ENCODE data around the gene PHPT1.
A peak's percentile ranks its signal among the peaks of the same experiment; 100 is the strongest.

The PHPT1 gene

DNA sequence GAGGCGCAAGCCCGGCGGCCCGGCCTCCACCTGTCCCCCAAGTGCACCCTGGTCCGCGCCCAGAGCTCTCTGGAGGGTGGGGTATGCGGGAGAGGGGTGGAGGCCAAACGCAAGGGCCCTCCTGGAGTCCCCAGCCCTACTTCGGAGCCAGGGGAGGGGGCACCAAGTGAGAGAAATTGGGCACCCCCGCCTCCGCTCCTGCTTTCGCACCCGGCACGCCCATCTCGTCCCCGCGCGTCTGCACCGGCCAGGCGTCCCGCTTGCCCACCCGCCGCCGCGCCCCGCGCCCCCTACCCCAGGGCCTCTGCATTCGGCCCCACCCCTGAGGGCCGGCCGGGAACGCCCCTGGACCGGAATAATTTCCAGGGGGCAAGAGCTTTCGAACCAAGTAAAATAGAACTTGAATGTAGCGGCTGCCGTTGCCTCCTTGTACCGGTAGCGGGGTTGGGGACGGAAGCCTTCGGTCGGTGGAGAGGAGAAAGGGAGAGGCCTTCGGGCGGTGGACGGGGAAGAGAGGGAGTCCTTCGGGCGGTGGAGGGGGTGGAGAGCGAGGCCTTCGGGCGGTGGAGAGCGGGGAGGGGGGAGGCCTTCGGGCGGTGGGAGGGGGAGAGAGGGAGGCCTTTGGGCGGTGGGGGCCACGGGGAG, 694 bp upstream of the PHPT1 start:
- no peak for DNase-seq (ENCODE audit: low spot score)

DNA sequence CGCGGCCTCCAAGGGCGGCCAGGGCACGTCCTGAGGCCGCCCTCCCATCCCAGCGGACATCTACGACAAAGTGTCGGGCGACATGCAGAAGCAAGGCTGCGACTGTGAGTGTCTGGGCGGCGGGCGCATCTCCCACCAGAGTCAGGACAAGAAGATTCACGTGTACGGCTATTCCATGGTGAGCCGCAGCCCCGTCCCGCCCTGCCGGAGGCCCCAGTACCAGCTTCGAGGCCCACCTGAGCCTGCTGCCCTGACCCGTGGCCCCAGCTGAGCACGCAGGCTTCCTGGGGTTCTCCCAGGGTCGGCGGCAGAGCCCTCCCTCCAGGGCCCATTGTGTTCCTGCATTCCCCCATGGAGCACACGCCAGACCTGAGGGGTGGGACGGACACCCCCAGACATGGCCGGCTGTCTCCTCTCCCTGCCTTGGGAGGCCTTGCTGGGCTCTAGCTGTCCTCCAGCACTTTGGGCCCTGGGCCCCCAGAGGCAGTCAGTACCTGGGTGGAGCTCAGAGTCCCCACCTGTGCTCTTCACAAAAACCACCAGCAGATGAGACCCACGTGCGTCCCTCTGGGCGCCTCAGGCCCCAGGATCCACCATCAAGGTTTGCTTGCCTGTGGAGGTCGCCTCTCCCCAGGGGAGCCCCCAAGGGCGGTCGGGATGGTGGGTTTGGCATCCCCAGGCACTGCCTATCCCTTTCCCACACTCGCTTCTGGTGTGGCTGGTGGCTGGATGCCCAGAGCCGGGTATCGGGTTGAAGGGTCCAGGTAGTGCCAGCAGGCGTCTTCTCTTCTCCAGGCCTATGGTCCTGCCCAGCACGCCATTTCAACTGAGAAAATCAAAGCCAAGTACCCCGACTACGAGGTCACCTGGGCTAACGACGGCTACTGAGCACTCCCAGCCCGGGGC, 1.0 kb downstream of the PHPT1 start:
- no peak for DNase-seq (ENCODE audit: low spot score)

DNA sequence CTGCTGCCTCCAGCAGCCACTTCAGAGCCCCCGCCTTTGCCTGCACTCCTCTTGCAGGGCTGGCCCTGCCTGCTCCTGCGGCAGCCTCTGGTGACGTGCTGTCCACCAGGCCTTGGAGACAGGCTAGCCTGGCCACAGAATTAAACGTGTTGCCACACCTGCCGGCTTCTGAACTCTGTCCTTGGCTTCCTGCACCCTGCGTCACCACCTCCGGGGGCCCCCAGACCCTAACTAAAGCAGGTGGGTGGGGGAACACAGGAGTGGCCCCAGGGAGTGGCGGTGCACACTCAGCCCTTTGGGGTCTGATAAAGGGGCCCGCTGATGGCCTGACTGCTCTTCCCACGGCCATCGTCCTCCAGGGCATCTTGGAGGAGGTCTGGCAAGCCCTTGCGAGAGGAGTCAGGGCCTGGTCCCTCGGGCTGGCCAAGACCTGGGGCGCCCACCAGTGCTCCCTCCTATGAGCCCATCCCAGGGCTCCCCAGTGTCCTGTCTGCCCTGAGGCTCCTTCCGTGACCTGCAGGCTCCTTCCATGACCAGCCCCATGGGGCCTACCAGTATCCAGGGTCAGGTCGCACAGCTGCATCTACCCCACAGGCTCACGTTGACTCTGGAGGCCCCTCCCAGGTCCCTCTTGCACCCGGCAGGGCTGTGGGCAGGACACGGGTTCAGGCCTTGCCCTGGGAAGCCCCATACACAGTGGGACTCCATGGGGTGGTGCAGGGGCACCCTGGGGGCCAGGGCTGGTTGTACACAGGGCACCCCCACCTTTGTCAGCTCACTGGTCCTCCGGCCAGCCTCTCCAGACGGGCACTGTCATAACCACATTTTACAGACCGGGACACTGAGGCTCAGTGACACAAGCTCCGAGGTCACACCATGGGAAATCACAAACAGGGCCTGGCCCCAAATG, 1.9 kb downstream of the PHPT1 start:
- DNase-seq (ENCODE audit: low spot score) = no peak

DNA sequence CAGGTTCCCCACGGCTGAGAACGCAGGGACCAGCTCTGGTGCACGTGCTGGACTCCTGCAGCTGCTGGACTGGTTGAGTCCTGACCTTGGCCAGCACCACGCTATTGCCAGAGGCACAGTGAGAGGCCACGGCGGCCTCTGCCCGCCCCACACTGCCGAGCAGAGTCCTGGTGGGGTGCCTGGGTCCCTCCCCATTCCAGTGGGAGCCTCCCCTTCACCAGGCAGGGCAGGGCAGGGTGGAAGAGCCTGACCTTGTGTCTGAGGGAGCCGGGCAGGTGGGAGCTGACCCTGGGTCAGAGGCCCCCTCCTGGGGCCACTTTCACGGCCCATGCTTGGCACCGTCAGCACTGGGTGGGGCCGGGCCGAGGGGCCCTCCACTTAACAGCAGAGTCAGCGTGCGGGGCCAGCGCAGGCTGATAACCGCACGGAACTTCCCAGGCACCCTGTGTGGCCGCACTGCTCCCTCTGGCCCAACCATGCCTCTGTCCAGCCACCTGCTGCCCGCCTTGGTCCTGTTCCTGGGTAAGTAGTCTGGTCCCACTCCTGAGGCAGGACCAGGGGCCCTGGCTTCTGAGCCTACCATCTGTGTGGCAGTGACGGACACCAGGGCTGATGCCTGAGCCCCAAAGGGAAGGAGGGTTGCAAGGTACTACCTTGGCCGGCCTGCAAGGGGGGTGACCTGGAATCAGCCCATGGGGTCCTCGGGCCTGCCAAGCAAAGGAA, 2.9 kb downstream of the PHPT1 start, which contains the start of gene MAMDC4:
Gene MAMDC4 (plus strand): TSS at position 406 of the 723 bp plus-strand sequence. CDS start 71 bp downstream, at position 477.
- DNase-seq (ENCODE audit: low spot score) = no peak

DNA sequence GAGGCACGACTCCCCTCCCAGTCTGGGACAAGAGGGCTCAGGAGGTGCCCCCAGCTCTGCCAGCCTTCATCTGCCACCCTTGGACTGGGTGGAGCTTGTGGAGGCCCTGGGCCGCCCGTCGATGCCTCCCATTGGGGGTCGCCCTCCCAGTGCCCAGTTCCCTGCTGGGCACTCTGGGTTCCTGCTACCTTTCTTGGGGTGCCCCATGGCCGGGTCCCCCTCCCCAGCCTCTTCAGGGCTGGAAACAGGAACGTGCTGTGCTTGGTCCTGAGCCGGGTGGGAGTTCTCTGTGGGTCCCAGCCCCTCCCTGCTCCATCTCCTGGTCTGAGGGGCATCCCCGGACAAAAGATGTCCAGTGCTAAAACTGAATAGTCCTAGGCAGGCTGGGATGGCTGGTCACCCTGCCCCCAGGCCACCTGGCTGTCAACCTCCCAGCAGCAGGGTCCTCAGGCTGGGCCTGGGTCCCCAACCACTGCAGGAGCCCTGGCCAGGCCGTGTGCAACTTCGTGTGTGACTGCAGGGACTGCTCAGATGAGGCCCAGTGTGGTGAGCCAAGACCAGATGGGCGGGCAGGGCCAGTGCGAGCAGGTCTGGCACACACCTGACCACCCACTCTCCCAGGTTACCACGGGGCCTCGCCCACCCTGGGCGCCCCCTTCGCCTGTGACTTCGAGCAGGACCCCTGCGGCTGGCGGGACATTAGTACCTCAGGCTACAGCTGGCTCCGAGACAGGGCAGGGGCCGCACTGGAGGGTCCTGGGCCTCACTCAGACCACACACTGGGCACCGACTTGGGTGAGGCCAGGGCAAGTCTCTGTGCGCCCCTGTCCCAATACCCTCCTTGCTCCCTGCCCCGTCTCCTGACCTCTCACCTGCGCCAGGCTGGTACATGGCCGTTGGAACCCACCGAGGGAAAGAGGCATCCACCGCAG, 3.7 kb downstream of the PHPT1 start:
- DNase-seq (ENCODE audit: low spot score) = no peak

DNA sequence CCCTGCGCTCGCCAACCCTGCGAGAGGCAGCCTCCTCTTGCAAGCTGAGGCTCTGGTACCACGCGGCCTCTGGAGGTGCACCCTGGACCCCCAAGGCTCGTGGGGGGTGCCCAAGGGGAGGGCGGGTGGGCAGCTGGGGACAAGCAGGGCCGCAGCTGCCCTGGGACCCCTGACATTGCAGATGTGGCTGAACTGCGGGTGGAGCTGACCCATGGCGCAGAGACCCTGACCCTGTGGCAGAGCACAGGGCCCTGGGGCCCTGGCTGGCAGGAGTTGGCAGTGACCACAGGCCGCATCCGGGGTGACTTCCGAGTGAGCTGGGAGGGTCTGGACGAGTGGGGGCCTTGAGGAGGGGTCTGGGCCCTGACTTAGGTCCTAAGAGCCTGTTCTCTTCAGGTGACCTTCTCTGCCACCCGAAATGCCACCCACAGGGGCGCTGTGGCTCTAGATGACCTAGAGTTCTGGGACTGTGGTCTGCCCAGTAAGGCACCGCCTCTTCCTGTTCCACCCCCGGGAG, 4.4 kb downstream of the PHPT1 start:
- no peak for DNase-seq (ENCODE audit: low spot score)

DNA sequence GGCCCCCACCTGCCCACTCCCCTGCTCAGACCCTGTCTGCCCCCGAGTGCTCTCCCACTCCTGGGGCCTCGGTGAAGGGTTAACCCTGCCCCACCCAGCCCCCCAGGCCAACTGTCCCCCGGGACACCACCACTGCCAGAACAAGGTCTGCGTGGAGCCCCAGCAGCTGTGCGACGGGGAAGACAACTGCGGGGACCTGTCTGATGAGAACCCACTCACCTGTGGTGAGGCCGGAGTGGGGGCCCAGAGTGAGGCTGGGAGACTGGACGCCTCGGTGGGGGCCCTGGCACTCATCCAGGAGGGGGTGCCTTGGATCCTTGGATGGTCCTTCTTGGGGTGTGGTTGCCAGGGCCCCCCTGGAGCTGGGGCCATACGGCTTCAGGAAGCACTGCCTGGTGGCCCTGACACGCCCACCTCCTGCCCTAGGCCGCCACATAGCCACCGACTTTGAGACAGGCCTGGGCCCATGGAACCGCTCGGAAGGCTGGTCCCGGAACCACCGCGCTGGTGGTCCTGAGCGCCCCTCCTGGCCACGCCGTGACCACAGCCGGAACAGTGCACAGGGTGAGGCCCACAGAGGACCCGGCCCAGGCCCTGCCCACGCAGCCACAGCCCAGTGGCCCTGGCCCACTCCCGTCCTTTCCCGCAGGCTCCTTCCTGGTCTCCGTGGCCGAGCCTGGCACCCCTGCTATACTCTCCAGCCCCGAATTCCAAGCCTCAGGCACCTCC, 5.1 kb downstream of the PHPT1 start:
- DNase-seq (ENCODE audit: low spot score) = no peak

DNA sequence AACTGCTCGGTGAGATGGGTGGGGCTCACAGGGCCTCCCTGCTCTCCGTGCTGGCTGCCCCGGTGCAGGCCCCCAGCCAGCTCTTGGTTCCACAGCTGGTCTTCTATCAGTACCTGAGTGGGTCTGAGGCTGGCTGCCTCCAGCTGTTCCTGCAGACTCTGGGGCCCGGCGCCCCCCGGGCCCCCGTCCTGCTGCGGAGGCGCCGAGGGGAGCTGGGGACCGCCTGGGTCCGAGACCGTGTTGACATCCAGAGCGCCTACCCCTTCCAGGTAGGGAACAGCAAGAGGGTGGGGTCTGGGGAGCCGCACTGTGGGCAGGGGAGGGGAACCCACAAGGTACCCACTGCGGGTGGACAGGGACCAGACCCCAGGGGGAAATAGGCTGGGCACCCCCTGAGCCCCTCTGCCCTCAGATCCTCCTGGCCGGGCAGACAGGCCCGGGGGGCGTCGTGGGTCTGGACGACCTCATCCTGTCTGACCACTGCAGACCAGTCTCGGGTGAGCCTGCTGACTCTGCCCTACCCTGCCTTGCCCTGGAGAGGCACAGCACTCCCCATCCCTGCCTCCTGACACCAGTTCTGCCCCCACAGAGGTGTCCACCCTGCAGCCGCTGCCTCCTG, 5.7 kb downstream of the PHPT1 start:
- DNase-seq (ENCODE audit: low spot score) = no peak

DNA sequence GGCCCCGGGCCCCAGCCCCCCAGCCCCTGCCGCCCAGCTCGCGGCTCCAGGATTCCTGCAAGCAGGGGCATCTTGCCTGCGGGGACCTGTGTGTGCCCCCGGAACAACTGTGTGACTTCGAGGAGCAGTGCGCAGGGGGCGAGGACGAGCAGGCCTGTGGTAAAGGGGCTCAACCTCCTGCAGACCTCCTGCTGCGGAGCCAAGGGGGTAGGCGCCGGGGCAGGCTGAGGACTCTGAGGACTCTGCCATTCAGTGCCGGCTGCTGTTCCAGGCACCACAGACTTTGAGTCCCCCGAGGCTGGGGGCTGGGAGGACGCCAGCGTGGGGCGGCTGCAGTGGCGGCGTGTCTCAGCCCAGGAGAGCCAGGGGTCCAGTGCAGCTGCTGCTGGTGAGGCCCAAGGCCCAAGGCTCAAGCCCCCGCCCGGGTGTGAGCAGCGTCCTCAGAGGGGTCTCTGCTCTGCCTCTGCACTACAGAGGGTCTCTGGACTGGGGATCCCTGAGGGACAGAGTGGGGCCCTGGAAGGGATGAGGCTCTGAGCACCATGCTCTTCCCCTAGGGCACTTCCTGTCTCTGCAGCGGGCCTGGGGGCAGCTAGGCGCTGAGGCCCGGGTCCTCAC, 6.4 kb downstream of the PHPT1 start:
- DNase-seq (ENCODE audit: low spot score) = no peak

DNA sequence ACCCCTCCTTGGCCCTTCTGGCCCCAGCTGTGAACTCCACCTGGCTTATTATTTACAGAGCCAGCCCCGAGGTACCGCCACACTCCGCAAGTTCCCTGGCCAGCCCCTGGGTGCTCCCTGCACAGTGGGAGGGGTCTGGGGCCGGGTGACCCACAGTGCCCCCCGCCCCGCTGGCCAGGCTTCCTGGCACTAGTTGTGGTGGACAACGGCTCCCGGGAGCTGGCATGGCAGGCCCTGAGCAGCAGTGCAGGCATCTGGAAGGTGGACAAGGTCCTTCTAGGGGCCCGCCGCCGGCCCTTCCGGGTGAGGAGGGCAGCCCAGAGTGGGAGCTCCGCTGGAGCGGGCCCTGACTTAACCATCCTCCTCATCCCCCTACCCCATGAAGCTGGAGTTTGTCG, 6.9 kb downstream of the PHPT1 start:
- DNase-seq (ENCODE audit: low spot score) = no peak

DNA sequence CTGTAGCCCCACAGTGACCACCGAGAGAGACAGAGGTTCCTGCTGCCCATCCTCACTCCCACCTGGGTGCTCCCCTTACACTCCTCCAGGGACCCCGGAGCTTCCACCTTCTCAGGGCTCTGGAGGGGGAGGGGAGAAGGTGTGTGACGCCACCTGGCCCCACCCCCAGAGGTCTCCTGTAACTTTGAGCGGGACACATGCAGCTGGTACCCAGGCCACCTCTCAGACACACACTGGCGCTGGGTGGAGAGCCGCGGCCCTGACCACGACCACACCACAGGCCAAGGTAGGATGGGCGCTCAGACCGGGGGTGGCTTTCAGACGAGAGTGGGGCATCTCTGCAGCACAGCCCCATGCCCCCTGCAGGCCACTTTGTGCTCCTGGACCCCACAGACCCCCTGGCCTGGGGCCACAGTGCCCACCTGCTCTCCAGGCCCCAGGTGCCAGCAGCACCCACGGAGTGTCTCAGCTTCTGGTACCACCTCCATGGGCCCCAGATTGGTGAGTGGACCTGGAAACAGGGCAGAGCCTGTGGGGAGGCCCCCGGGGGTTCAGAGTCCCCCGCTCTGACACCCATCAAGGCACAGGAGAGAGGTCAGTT, 7.4 kb downstream of the PHPT1 start:
- DNase-seq (ENCODE audit: low spot score) = no peak

DNA sequence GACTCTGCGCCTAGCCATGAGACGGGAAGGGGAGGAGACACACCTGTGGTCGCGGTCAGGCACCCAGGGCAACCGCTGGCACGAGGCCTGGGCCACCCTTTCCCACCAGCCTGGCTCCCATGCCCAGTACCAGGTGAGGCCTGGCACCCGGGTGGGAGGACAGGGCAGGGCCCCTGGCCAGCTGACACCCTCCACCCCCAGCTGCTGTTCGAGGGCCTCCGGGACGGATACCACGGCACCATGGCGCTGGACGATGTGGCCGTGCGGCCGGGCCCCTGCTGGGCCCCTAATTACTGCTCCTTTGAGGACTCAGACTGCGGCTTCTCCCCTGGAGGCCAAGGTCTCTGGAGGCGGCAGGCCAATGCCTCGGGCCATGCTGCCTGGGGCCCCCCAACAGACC, 8.0 kb downstream of the PHPT1 start:
- DNase-seq (ENCODE audit: low spot score) = no peak

DNA sequence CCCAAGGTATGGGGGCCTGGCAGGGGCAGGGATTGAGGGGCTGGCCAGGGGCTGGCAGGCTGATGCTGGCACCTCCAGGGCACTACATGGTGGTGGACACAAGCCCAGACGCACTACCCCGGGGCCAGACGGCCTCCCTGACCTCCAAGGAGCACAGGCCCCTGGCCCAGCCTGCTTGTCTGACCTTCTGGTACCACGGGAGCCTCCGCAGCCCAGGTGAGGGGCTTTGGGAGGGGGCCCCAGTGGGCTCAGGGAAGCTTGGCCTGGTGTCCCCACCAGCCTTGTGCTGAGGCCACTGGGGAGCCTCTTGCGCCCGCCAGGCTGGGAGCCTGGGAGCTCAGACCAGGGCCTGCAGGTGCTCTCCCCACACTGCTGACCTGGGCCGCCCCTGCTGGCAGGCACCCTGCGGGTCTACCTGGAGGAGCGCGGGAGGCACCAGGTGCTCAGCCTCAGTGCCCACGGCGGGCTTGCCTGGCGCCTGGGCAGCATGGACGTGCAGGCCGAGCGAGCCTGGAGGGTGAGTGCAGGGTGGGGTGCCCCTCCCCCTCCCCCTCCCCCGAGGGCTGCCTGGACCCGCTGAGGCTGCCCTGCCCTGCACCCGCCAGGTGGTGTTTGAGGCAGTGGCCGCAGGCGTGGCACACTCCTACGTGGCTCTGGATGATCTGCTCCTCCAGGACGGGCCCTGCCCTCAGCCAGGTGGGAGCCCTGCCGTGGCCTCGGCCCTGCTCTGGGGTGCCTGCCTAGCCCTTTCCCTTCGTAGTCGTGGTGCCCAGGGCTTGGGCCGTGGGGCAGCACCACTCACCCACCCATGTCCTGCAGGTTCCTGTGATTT, 8.6 kb downstream of the PHPT1 start:
- no peak for DNase-seq (ENCODE audit: low spot score)

DNA sequence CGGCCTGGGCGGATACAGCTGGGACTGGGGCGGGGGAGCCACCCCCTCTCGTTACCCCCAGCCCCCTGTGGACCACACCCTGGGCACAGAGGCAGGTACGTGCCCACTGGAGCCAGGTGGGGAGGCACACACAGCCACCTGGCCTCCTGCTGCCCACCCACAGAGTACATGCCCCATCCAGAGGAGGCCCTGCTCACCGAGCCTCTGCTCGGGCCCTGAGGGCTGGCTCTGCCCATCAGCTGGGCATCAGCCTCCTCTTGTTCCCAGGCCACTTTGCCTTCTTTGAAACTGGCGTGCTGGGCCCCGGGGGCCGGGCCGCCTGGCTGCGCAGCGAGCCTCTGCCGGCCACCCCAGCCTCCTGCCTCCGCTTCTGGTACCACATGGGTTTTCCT, 9.2 kb downstream of the PHPT1 start:
- no peak for DNase-seq (ENCODE audit: low spot score)

DNA sequence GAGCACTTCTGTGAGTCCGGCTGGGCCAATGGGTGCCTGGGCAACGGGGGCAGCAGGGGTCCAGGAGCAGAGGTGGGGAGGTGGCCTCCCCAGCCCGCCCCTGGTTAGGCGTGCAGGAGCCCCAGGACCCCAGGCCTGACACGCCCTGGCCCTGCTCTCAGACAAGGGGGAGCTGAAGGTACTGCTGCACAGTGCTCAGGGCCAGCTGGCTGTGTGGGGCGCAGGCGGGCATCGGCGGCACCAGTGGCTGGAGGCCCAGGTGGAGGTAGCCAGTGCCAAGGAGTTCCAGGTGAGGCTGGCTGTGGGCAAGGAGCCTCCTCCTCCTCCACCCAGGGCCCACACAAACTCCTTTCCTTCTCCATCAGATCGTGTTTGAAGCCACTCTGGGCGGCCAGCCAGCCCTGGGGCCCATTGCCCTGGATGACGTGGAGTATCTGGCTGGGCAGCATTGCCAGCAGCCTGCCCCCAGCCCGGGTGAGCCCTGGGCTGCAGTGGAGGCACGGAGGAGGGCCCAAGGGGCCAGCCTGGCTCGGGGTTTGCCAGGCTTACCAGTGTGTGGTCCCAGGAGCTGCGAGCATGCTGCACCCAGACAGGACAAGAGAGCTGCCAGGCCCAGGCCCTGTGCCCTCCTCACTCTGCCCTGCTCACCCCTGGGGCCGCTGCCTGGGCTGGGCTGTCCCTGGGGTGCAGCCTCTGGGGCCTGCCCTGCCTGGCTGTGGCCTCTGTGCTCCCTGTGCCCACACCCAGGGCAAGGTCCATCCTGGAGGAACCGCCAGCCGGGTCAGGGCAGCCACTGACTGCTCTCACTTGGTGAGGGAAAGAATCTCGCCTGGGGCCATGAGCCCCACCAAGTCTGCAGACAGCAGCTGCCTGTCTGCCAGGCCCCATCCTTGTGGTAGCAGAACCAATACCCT, 9.9 kb downstream of the PHPT1 start:
- DNase-seq (ENCODE audit: low spot score) = peak; percentile 68

DNA sequence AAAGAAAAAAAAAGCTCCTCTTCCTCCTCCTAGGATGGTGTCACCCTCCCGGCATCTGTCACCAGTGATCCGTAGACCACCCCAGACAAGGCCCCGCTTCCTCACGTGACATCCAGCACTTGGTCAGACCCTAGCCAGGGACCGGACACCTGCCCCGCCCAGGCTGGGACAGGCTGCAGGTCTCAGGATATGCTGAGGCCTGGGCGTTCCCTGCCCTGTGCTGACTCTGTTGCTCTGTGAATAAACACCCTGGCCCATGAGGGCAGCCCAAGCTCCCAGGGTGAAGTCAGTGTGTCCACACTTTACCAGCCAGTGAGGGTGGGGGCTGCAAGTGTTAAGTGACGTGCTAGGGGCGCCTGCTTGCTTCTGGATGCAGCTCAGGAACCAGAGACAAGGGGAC, 11.3 kb downstream of the PHPT1 start:
- no peak for DNase-seq (ENCODE audit: low spot score)
